ENCODE measurements around the gene BMP6.

DNA sequence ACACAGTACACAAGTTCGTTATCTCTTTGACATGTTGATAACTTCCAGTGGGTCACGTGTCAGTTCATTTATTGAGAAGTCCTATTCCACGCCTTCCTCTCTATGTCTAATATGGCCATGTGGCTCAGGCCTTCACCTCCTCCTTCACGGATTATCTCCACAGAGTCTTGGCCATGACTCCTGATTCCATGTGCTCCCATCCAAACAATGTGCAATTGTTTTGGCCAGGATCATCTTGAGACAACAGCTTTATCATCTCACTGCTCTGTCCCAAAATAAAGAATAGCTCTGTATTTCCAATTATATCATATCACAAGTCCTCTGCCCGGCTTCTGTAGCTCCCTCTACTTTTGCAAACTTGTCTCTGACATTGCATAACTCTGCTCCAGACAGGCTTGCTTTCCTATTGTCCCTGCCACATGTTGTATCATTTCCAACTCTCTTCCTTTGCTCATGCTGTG is 195.8 kb downstream of the BMP6 start:
- TF ChIP-seq EZH2 (IDR thresholded peaks at IDR 0.05; ENCODE audit: low read depth) (no peak), CTCF (conservative IDR thresholded peaks at IDR 0.05) (no peak)
